ENCODE measurements around the gene TSPAN31.

- TF ChIP-seq POLR2A (IDR thresholded peaks at IDR 0.05) = no peak
- TF ChIP-seq, protein P1, sequence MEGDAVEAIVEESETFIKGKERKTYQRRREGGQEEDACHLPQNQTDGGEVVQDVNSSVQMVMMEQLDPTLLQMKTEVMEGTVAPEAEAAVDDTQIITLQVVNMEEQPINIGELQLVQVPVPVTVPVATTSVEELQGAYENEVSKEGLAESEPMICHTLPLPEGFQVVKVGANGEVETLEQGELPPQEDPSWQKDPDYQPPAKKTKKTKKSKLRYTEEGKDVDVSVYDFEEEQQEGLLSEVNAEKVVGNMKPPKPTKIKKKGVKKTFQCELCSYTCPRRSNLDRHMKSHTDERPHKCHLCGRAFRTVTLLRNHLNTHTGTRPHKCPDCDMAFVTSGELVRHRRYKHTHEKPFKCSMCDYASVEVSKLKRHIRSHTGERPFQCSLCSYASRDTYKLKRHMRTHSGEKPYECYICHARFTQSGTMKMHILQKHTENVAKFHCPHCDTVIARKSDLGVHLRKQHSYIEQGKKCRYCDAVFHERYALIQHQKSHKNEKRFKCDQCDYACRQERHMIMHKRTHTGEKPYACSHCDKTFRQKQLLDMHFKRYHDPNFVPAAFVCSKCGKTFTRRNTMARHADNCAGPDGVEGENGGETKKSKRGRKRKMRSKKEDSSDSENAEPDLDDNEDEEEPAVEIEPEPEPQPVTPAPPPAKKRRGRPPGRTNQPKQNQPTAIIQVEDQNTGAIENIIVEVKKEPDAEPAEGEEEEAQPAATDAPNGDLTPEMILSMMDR (IDR thresholded peaks at IDR 0.05) = no peak
Observed at GRCh38 chr12:57758552-57759359, 13.9 kb downstream of the TSPAN31 start.
